Measurements from ENCODE around the gene KPNA6. TPM values are rescaled to one million over a fixed set of nuclear protein-coding genes. Genes with fewer than 3 reads are reported as not detected.

KPNA6 gene
- total RNA-seq, 1 donor from 2014 or later = 24.2 TPM

GRCh38 chr1:32199043-32199716 is 91.3 kb downstream of the KPNA6 start:
- FAIRE-seq = no peak
- no peak for DNase-seq (ENCODE audit: low read depth)
- no peak for TF ChIP-seq CTCF (IDR thresholded peaks at IDR 0.05; ENCODE audit: insufficient read depth, low read length, severe bottlenecking)
- Histone ChIP-seq H3K4me3 (ENCODE audit: low read depth, low read length) (no peak overlapping the region), H3K27me3 (ENCODE audit: control insufficient read depth, insufficient read depth, low read length) (no peaks in the 10 kb centered on the region), H3K36me3 (ENCODE audit: control insufficient read depth, insufficient read depth, low read length) (peaks cover 20% of the 10 kb centered on the region)

GRCh38 chr1:32199717-32200072 is 91.8 kb downstream of the KPNA6 start:
- DNase-seq (ENCODE audit: low read depth) = no peak
- no peak for TF ChIP-seq CTCF (IDR thresholded peaks at IDR 0.05; ENCODE audit: insufficient read depth, low read length, severe bottlenecking)
- Histone ChIP-seq H3K4me3 (ENCODE audit: low read depth, low read length) (no peak overlapping the region), H3K36me3 (ENCODE audit: control insufficient read depth, insufficient read depth, low read length) (peaks cover 15% of the 10 kb centered on the region), H3K27me3 (ENCODE audit: control insufficient read depth, insufficient read depth, low read length) (no peaks in the 10 kb centered on the region)
- no peak for FAIRE-seq

- FAIRE-seq (no peak), DNase-seq (ENCODE audit: low read depth) (peak; percentile 42)
- Histone ChIP-seq H3K27me3 (ENCODE audit: control insufficient read depth, insufficient read depth, low read length) (no peaks in the 10 kb centered on the region), H3K36me3 (ENCODE audit: control insufficient read depth, insufficient read depth, low read length) (peaks cover 9% of the 10 kb centered on the region), H3K4me3 (ENCODE audit: low read depth, low read length) (peak within 1 kb of the TSS; percentile 51)
- TF ChIP-seq CTCF (IDR thresholded peaks at IDR 0.05; ENCODE audit: insufficient read depth, low read length, severe bottlenecking) = no peak
These were observed 92.6 kb downstream of the KPNA6 start, which contains the start of gene CCDC28B for GRCh38 chr1:32200226-32201010. TSS of gene CCDC28B (plus strand) at chr1:32200595. CDS start at chr1:32201936, 1,341 bp downstream.

GRCh38 chr1:32201011-32201855 is 93.4 kb downstream of the KPNA6 start:
- TF ChIP-seq CTCF (IDR thresholded peaks at IDR 0.05; ENCODE audit: insufficient read depth, low read length, severe bottlenecking) = no peak
- Histone ChIP-seq H3K4me3 (ENCODE audit: low read depth, low read length) (peak overlapping the region; percentile 51), H3K36me3 (ENCODE audit: control insufficient read depth, insufficient read depth, low read length) (peaks cover 3% of the 10 kb centered on the region), H3K27me3 (ENCODE audit: control insufficient read depth, insufficient read depth, low read length) (no peaks in the 10 kb centered on the region)
- FAIRE-seq (no peak), DNase-seq (ENCODE audit: low read depth) (no peak)

GRCh38 chr1:32204943-32205361 is 97.1 kb downstream of the KPNA6 start:
- no peak for TF ChIP-seq CTCF (IDR thresholded peaks at IDR 0.05; ENCODE audit: insufficient read depth, low read length, severe bottlenecking)
- peak overlapping the region; percentile 67 for H3K4me3 ChIP-seq (ENCODE audit: low read depth, low read length)
- FAIRE-seq (no peak), DNase-seq (ENCODE audit: low read depth) (no peak)
- no peaks in the 10 kb centered on the region for H3K36me3 ChIP-seq (ENCODE audit: control insufficient read depth, insufficient read depth, low read length)
- no peaks in the 10 kb centered on the region for H3K27me3 ChIP-seq (ENCODE audit: control insufficient read depth, insufficient read depth, low read length)

Measured in bronchial epithelial cell (primary cell).